ENCODE data around the gene CDCP1.

The CDCP1 gene

GRCh38 chr3:45116350-45116749 lies 29.8 kb downstream of the CDCP1 start:
- DNase-seq (ENCODE audit: extremely low read depth in 1 of 2, low read depth in 1 of 2): no peak

GRCh38 chr3:45113625-45114050 lies 32.5 kb downstream of the CDCP1 start:
- no peak for DNase-seq (ENCODE audit: extremely low read depth in 1 of 2, low read depth in 1 of 2)

DNA sequence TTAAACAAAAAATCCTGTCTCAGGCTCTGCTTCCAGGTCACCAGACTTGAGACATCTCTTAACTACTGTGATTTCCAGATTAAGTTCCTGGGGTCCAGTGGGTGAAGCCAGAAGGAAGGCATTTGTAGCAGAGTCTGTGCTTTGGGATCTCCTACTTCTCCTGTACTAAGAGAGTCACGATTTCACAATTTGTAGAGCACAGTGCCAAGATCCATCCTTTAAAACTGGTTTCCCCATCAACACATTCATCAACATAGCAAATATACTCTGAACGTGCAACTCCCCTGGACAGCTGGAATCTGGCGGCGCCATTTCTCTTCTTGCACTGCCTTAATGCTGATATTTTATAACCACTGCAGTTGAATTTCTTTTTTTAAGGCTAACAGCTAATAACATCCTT lies 33.2 kb downstream of the CDCP1 start:
- no peak for DNase-seq (ENCODE audit: extremely low read depth in 1 of 2, low read depth in 1 of 2)

- no peak for DNase-seq (ENCODE audit: extremely low read depth in 1 of 2, low read depth in 1 of 2)
These were observed 35.7 kb downstream of the CDCP1 start for GRCh38 chr3:45110509-45110833.

- DNase-seq (ENCODE audit: extremely low read depth in 1 of 2, low read depth in 1 of 2): no peak
These were observed 36.2 kb downstream of the CDCP1 start for GRCh38 chr3:45109771-45110508.

DNA sequence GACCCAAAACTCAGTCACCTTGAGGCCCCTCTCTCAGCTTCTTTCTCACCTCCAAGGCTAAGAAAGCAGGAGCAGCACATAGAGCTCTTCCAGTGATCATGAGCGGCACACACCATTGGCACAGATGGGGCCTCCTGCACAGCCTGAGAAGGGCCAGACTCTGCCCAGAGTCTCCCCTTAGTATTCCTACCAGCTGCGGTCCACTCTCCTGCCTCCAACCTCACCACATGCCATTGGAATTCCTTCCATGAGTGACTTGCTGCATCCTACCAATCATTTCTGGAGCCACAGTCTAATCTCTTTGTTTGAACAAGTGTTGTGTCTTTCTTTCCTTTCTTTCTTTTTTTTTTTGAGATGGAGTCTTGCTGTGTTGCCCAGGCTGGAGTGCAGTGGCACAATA lies 39.3 kb downstream of the CDCP1 start:
- DNase-seq (ENCODE audit: extremely low read depth in 1 of 2, low read depth in 1 of 2): no peak

- DNase-seq (ENCODE audit: extremely low read depth in 1 of 2, low read depth in 1 of 2): peak; percentile 57 to 77
These were observed 40.1 kb downstream of the CDCP1 start for GRCh38 chr3:45105855-45106671.

DNA sequence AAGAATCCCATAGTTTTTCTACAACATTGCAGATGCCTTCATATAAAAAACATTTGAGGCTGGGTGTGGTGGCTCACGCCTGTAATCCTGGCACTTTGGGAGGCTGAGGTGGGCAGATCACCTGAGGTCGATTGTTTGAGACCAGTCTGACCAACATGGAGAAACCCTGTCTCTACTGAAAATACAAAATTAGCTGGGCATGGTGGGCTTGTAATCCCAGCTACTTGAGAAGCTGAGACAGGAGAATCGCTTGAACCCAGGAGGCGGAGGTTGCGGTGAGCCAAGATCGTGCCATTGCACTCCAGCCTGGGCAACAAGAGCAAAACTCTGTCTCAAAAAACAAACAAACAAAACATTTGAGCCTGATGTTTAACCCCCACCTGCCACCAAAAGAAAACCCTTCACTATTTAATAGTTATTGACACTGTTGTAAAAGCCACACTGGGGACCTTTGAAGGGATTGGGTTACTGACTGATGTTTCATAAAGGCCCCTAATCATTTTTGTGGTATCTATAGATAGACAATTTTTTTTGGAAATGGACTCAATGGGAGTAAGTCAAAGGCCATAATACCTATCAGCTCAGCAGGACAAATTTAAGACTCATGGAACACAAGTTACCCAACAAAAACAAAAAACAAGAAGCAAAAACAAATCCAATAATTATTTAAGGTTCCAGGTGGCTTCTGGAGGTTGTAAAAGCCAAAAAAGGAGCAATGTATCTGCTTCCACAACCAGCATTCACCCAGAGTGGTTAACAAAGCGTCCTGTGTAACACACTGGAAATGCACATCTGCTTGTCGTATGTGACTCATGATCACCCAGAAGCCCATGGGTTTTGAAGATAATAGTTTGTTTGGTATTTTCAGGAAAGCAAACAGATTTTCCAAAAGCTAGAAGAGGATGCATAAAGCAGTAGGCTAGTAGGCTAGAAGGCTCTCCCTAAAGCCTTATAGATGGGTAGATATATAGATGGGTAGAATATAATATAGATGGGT lies 41.2 kb downstream of the CDCP1 start:
- DNase-seq (ENCODE audit: extremely low read depth in 1 of 2, low read depth in 1 of 2): no peak

GRCh38 chr3:45103753-45104714 lies 42.1 kb downstream of the CDCP1 start:
- no peak for DNase-seq (ENCODE audit: extremely low read depth in 1 of 2, low read depth in 1 of 2)

DNA sequence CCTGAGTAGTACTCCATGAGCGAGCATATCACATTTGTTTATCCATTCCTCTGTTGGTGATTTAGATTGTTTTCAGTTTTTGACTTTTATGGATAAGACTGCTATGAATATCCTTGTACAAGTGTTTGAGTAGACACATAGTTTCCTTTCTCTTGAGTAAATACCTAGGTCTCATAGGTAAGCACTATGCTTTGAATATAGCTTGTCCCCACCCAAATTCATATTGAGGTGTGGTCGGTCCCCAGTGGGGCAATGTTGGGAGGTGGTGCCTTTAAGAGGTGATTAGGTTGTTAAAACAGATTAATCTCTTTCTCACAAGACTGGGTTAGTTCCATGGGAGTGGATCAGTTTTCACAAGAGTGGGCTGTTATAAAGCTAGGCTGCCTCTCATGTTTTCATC lies 42.8 kb downstream of the CDCP1 start:
- no peak for DNase-seq (ENCODE audit: extremely low read depth in 1 of 2, low read depth in 1 of 2)

GRCh38 chr3:45100981-45101407 lies 45.2 kb downstream of the CDCP1 start:
- no peak for DNase-seq (ENCODE audit: extremely low read depth in 1 of 2, low read depth in 1 of 2)

DNA sequence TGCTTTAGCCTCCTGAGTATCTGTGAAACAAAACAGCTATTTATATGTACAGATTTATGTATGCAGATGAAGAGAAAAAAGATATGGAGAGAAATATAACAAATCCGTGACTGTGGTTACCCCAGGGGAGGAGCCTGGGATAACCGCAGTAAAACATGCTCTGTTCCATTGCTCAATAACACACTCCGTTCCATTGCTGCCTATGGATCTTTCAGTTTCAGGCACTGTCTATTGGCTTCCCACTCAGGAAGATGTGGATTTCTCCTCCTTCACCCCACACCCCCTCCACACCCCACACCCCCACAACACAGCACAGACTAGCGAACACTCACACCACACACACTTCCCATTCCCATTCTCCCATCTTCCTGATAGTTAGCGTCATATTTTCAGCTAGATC lies 47.9 kb downstream of the CDCP1 start:
- DNase-seq (ENCODE audit: extremely low read depth in 1 of 2, low read depth in 1 of 2): no peak

- no peak for DNase-seq (ENCODE audit: extremely low read depth in 1 of 2, low read depth in 1 of 2)
These were observed 48.8 kb downstream of the CDCP1 start for GRCh38 chr3:45097296-45097883.

DNA sequence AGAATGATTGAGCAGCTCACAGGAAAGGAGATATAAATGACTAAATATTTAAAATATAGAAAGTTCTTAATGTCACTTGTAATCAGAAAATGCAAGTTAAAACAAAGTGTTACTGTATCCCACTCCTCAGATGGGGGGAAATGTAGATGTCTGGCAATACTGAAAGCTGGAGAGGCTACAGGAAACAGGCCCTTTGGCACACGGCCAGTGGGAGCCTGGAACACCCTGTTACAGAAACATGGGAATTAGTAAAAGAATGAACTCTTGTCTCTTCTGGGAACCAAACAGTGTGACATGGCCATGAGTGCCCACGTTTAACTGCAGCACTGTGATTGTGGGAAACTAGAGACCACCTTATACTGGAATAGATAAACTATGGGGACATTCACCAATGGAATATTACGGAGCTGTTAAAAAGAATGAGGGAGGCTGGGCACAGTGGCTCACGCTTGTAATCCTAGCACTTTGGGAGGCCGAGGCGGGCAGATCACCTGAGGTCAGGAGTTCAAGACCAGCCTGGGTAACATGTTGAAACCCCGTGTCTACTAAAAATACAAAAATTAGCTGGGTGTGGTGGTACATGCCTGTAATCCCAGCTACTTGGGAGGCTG lies 50.2 kb downstream of the CDCP1 start:
- DNase-seq (ENCODE audit: extremely low read depth in 1 of 2, low read depth in 1 of 2): no peak

GRCh38 chr3:45093176-45093575 lies 53.0 kb downstream of the CDCP1 start:
- no peak for DNase-seq (ENCODE audit: extremely low read depth in 1 of 2, low read depth in 1 of 2)

GRCh38 chr3:45092132-45093031 lies 53.8 kb downstream of the CDCP1 start:
- DNase-seq (ENCODE audit: extremely low read depth in 1 of 2, low read depth in 1 of 2): no peak

- no peak for DNase-seq (ENCODE audit: extremely low read depth in 1 of 2, low read depth in 1 of 2)
These were observed 55.3 kb downstream of the CDCP1 start for GRCh38 chr3:45090855-45091254.

Measured in stimulated activated CD8-positive, alpha-beta memory T cell treated with anti-CD3 and anti-CD28 coated beads, Interleukin-7, amount 100 ng/mL, for 48 hours (primary cell).